Gastroesophageal sphincter (tissue), 2 donors: ENCODE data around the gene GPX5.

Source experiments
- POLR2A ChIP-seq, 2 donors: fragments of 450-650 bp; IDR thresholded peaks; one replicate each; pipeline ENCODE4 v1.6.1; 2017; ENCODE audit warnings: antibody characterized with exemption in 2 of 2, mild to moderate bottlenecking in 2 of 2, moderate library complexity in 1 of 2
- POLR2AphosphoS5 ChIP-seq: sonication (generic); formaldehyde crosslinking; IDR thresholded peaks from one replicate; pipeline ENCODE4 v1.6.1; 2017; ENCODE audit warnings: antibody characterized with exemption

GRCh38 chr6:28553986-28554881, 28.6 kb downstream of the GPX5 start:
- no peak for TF ChIP-seq POLR2AphosphoS5
- TF ChIP-seq POLR2A (IDR thresholded peaks at IDR 0.05), result no peak
